Measurements from ENCODE around the gene BPIFB1.

DNA sequence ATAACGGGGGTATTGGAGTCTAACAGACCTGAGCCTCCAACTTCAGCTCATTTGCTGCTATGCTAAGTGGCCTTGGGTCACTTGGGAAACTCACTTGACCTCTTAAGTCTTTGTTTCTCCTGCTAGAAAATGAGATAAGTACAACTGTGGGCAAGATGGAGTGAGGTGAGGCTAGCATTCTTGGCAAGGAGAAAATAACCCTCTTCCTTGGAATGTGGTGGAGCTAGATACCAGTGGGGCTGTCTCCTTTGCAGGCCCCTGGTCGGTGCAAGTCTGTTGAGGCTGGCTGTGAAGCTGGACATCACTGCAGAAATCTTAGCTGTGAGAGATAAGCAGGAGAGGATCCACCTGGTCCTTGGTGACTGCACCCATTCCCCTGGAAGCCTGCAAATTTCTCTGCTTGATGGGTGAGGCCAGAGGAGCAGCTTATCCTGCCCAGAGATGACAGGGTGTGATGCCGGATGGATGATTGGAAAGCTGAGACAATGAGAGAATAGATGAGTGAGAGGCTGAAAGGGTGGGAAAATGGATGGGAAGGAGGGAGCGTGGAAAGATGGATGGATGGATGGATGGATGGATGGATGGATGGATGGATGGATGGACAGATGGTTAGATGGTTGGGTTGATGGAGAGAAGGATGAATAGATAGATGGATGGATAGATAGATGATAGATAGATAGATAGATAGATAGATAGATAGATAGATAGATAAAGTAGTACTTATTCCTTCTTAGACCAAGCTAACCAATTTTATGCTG lies 42.9 kb upstream of the BPIFB1 start:
- TF ChIP-seq, protein P1, sequence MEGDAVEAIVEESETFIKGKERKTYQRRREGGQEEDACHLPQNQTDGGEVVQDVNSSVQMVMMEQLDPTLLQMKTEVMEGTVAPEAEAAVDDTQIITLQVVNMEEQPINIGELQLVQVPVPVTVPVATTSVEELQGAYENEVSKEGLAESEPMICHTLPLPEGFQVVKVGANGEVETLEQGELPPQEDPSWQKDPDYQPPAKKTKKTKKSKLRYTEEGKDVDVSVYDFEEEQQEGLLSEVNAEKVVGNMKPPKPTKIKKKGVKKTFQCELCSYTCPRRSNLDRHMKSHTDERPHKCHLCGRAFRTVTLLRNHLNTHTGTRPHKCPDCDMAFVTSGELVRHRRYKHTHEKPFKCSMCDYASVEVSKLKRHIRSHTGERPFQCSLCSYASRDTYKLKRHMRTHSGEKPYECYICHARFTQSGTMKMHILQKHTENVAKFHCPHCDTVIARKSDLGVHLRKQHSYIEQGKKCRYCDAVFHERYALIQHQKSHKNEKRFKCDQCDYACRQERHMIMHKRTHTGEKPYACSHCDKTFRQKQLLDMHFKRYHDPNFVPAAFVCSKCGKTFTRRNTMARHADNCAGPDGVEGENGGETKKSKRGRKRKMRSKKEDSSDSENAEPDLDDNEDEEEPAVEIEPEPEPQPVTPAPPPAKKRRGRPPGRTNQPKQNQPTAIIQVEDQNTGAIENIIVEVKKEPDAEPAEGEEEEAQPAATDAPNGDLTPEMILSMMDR (IDR thresholded peaks at IDR 0.05) = no peak
- no peak for TF ChIP-seq POLR2A (IDR thresholded peaks at IDR 0.05)

Measured in testis (tissue), 2 donors.